Stimulated activated naive CD4-positive, alpha-beta T cell (primary cell): ENCODE measurements around the gene GPBP1L1.
"Not testable (repeated sequence)": the region's sequence is repeated elsewhere in the genome, so short reads cannot be mapped to it uniquely, and the experiment has no call there.

ENCODE experiments used
- DNase-seq, 6 experiments: peaks; one replicate each; lab custom pipeline; 2025; lab: John Stamatoyannopoulos, UW

Gene GPBP1L1

DNA sequence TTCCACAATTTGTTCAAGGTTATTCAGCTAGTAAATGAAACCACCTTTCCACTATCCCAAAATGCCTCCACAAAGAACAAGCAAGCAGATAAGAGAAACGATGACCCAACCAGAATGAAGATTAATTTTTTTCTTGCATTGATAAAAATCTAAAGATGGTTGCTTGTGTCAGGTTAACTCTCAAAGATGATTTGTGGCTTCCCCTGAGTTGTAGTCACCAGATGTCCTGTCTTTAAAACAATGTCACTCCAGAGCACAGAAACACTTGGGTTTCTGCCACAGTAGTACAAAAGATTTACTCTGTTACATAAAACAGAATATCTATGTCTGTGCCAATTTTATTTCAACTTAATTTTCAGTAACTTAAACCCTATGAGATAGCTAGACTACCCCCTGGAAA lies 51.1 kb downstream of the GPBP1L1 start:
- DNase-seq: no peak

DNA sequence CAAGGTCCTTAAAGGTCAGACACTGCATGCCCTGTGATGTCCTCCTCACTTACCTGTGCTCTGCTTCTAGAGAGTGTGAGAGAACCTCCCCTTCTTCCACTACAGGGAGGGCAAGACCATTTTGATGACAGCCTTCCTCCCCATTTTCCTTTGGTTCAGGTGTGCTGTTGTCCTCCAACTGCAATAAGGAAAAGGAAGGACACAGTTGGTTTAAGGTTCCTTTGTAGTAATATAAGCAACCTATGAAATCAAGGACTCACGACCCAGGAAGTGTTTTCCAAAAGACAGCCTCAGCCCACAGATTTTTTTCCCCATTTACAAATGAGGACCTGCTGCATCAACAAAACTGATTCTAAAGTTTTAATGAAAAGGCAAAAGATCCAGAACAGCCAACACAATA lies 55.9 kb downstream of the GPBP1L1 start:
- DNase-seq: no peak

DNA sequence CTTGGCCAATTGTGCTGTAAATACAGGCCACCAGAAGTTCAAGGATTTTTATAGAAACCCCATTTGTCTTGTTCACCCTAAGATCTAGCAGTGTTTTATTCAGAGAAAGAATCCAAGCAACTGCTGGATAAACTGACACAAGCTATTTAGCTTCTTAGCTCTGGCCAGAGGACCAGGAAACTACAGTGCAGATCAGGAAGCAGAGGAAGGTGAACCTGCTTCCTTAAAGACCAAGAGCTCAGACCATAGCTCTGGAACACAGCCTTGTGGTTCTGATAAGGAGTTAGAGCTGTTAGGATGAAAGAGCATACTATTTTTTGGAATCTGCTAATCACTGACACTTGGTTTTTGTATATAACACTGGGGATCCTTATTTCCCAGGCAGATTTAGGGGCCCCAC lies 57.3 kb downstream of the GPBP1L1 start:
- no peak for DNase-seq

DNA sequence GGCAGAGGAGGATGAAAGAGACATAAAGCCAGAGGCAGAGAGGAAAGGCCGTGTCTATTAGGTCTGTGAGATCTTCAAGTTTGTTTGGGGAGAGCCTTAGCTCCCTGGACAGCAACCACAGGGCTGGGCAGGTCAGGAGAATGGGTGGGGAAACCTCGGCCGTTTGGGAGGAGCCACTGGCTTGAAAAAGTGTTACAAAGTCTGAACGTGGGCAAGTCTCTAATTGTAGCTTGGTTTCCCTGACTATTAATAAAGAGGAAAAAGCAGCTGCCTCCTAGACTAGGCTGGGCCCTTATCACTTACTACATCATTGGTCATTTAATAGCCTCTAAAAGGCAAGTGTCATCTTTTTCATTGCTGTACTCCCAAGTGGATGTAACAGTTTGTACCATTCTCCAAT lies 62.4 kb downstream of the GPBP1L1 start, which contains the start of gene CCDC17:
TSS of gene CCDC17 (minus strand) at position 83 of the 400 bp plus-strand sequence. CDS start 145 bp downstream, outside the sequence.
- DNase-seq: no peak

DNA sequence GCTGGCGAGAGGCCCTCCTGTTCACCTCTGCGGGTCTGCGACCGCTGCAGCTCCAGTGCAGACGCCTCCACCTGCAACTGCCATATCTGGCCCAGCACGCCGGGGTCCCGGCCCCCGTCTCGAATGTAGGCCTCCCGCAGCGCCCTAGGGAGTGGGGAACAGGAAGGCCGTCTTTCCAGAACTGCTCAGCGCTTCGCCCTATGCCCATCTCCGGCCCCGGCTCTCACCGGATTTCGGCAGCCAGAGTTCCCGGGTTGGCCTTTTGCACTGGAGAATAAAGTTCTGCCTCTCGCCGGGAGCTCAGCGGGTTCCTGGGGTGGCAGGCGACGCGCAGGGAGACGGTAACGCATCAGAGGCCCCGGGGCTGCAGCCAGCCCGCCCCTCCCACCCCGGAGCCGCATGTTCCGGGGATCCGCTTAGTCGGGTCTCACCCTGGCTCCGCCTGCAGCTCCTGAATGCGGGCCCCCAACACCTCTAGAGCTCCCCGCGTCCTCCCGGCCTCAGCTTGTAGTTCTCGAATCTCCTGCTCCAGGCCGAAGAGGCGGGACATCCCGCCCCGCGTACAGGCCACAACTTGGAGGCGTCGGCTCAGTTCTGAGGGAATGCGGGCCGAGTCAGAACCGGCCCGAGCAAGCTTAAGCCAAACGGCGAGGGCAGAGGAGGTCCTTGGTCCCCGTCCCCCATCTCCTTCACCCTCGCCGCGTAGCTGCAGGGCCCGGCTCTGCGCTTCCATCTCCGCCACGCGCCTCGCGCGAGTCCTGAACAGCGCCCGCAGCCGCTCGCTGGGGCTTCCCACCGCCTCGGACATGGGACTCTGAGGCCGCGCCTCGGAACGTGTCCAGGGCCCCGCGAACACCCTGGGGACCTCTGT lies 63.6 kb downstream of the GPBP1L1 start:
- no peak for DNase-seq

DNA sequence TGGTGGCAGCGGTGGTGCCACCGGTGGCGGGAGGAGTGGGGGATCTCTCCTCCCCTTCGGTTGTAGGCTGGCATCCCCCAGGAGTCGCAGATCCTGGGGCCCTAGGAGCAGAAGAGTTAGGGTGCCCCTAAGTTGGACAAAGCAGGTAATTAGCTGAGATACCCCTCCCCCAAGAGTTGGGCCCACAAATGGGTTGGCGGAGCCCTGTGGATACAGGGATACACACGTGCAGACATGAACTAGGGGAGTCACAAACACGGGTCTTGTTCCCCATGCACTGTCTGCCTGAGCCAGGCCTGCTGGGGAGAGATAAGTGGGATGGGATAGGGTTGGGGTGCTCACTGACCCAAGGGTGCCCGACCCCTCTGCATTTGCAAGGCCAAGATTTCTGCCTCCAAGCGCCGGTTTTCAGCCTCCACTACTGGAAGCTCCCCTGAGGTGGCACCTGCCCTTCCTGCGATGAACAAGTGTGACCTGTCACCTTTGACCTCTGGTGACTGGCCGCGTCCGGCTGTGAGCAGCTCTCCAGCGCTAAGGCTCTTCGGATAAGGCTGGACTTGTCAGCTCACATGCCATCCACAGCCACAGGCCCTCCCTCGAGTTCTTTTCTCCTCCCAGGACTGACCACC lies 64.3 kb downstream of the GPBP1L1 start:
- no peak for DNase-seq

DNA sequence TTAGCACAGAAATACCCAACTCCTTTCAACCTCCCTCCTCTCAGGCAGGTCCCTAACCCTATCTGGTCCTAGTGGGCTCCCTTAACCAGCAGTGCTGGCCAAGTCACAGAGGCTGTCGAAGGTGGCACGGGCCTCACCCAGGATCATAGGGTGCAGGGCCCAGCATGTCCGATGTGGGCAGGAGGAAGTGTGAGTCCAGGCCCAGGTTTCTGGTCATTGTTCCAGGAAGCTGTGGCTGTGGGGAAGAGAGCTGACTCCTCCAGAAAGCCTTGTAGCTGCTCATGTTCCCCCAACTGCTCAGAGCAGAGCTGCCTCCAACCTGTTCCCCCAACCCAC lies 64.9 kb downstream of the GPBP1L1 start:
- DNase-seq: no peak

DNA sequence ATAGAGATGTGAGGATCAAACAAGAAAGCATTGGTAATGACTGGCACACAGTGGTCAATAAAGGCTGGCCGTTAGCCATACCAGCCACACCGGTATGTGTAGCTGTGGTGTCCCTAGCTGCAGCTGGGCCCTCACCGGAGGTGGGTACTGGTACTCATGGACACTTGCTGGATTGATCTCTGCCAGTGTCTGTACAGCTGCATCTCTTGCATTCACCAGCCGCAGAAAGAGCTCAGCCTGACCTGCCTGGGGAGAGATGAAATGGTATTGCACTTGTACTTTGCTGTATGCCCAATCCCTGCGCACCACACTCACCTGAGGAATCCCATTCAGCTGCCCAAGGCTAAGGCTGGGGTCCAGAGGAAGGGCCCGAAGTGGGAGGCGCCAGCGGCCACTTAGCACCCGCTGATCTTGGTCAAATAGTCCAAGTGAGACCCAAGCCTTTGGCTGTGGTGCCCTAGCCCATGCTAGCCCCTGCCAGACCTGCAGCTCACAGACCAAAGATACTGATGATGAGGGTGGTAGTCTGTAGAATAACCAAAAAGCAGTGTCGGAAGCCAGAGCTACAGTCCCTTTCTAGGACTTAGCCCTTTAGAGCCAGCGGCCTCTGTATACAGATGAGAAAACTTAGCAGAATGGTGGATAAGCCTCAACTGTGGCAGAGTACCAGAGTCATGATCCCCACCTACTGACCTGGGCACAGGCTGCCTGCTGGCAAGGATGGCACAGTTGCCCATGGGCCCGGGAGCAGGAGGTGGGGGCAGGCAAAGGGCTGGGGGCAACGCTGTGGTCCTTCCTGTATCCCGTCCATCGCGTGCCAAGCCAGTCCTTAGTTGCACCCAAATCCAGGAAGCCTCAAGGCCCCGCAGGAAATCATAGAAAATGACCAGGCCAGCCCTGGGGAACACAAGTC lies 65.5 kb downstream of the GPBP1L1 start:
- no peak for DNase-seq

DNA sequence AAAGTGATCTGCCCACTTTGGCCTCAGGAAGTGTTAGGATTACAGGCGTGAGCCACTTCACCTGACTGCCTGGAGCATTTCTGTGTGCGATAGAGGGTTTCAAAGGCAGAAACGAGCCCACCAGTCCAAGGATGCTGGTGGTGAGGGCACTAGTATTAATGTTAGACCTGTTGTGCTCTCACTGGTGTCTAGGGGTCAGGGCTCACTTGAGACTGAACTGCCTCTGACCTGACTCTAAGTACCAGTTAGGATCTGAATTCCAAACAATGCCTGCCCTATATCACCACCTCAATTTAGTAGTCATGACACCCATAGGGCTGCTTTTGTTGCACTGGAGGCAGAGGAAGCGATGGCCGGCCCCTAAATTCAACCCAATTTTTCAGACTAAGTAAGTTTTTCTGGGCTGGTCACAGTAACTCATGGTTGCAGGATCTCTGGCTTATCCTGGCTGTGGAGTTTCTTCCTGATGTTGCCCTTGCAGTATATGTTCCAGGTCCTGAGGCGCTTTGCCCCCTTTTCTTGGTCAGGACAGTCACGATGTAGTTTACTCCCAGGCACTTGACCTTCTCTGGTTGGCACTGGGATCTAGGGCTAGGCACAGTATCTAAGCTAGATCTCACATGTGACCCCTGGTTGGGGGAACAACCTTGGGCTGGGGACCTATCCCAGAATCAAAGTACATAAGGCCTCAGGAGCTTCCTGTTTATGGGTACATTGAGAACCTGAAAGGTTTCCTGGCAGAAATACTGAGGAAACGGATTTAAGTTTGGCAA lies 67.0 kb downstream of the GPBP1L1 start:
- DNase-seq: no peak

DNA sequence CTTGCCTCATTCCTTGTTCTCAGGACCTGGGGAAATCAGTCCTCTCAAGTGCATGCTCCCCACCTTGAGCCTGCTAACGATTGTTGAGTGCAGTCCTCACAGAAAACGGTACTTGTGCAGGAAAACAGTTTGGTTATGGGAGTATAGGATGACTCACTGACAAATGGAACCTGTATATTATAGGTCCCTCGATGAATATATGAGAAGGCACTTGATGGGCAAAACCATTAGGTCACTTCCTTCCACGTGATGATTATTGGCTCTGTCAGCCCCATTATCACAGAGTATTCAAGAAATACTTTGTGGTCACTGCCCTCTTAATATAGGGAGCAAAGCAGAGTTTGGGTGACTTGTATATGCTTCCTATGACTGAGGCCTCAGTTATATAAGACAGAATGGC lies 68.7 kb downstream of the GPBP1L1 start:
- no peak for DNase-seq

DNA sequence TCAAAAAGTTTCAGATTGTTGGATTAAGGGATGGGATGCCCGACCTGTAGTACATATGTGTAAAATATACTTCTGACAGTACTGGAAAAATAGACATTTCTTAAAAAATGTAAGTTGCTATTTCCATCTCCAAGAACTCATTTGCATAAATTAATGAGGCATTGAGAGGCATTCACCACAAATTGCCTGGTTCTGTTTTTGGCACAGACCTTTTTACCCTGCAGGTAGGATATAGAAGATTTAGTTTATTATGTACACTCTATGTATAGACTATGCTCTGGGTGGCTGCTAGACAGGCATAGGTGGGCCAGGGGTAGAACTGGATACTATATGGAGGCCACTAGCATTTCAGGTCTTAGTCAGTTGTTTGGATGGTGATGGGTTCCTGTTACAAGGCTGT lies 70.4 kb downstream of the GPBP1L1 start:
- DNase-seq: no peak

DNA sequence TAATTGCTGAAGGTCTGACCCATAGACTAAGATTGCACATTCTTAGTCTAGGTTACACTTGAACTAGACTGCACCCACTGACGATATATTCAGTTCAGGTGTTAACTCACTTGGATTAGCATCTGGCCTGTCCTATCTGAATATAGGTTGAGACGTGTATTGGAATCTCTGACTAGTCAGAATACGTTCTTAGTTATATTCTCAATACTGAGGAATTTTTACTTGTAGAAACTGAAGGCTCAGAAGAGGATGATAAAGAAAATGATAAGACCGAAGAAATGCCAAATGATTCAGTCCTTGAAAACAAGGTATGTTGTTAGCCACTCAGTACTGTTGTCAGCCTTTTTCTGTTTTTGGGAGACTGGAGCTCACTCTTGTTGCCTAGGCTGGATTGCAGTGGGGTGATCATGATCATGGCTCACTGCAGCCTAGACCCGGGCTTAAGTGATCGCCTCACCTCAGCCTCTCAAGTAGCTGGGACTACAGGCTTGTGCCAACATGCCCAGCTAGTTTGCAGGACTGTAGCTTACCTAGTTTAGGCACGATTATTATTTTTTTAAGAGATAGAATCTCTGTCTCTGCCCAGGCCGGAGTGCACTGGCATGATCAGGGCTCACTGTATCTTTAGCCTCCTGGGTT lies 73.3 kb downstream of the GPBP1L1 start:
- no peak for DNase-seq

DNA sequence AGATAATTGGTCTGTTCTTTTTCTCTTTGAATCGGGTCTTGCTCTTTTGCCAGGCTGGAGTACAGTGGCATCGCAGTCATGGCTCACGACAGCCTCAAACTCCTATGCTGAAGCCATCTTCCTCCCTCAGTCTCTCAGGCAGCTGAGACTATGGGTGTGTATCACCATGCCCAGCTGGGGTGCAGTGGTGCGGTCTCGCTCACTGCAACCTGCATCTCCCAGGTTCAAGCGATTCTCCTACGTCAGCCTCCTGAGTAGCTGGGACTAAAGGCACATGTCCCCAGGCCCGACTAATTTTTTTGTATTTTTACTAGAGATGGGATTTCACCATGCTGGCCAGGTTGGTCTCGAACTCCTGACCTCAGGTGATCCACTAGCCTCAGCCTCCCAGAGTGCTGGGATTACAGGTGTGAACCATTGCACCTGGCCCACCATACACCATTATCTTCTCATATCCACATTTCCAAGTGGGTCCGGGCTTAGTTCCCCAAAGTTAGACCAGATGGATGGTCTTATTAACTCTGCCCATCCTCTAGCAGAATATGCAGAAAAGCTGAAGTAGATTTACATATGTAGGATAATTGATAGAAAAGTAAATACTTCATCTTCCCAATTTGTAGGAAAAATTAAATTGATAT lies 75.6 kb downstream of the GPBP1L1 start:
- DNase-seq: no peak

DNA sequence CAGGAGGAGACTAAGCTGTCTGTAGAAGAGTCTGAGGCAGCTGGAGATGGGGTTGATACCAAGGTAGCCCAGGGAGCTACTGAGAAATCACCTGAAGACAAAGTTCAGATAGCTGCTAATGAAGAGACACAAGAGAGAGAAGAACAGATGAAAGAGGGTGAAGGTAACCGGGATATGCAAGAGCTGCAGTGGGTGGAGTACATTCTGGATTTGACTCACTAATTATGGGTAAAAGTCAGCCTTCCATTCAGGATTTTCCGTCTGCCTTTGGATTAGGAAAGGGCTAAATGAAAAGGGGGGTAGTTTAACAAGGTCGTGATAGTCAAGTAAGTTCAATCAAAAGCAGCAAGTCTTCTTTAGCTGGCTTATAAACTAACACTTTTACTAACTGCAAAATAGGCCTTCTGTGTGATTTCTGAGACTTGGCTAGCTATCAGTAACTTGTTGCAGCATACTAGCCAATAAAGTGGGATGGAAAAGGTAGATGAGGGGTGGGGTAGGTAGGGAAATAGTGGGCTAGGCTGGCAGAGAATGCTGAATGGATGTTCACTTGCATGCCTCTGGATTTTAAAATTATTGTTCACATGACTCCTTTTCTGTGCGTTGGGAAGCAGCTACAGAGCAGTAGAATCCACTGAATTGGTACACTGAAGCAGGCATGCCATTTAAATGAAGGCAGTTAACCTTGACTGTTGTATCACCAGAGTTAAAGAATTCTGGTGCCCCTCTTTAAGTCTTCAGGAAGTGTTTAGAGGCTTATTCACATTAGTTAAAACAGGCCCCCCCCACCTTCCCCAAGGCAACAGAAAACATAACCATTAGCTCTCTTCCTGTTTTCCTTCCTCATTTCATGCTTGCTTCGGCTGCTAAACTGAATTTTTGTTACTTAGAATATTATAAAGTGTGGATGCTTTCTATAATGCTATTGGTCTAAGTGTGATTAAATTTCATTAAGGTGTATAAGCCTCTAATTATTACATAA lies 77.9 kb downstream of the GPBP1L1 start:
- DNase-seq: no peak

DNA sequence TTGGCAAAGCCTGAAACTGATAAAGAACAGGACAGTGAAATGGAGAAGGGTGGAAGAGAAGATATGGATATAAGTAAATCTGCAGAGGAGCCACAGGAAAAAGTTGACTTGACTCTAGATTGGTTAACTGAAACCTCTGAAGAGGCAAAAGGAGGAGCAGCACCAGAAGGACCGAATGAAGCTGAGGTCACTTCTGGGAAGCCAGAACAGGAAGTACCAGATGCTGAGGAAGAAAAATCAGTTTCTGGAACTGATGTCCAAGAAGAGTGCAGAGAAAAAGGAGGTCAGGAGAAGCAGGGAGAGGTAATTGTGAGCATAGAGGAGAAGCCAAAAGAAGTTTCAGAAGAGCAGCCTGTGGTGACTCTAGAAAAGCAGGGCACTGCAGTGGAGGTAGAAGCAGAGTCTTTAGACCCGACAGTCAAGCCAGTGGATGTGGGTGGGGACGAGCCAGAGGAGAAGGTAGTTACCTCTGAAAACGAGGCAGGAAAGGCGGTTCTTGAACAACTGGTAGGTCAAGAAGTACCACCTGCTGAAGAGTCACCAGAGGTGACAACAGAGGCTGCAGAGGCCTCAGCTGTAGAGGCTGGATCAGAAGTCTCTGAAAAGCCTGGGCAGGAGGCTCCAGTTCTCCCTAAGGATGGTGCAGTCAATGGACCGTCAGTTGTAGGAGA lies 78.8 kb downstream of the GPBP1L1 start:
- DNase-seq: no peak

DNA sequence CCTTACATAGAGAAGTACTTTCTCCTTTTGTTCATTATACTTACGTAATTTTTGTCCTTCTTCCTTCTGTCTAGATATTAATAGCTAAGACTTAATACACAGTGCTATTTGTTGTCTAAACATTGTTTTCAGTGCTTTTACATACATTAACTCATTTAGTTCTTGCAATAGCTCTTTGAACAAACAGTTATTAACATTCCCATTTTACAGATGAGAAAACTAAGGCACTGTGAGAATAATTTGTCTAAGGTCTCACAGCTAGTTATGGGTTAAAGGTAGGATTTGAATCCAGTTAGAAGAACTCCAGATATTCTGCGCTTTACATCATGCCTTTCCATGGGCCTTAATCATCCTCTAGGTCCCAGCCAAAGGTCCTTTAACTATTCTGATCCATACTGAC lies 82.1 kb downstream of the GPBP1L1 start:
- DNase-seq: no peak

DNA sequence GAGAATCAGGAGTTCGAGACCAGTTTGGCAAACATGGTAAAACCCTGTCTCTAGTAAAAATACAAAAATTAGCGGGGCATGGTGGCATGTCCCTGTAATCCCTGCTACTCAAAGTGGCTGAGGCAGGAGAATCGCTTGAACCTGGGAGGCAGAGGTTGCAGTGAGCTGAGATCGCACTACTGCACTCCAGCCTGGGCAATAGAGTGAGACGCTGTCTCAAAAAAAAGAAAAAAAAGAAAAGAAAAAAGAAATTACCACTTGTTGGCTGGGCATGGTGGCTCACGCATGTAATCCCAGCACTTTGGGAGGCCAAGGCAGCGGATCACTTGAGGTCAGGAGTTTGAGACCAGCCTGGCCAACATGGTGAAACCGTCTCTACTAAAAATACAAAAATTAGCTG lies 89.6 kb downstream of the GPBP1L1 start:
- DNase-seq: not testable (repeated sequence)

DNA sequence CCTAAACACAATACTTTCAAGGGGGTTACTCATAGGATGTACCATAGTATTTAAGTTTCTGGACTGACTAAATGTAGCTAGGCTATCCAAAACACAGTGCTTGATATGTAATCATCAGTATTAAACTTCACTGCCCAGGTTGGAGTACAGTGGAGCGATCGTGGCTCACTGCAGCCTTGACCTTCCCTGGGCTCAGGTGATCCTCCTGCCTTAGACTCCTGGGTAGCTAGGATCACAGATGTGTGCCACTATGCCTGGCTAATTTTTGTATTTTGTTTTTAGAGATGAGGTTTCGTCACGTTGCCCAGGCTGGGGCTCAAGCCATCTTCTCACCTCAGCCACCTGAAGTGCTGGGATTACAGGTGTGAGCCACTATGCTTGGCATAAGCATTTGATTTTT lies 91.9 kb downstream of the GPBP1L1 start:
- DNase-seq: no peak

DNA sequence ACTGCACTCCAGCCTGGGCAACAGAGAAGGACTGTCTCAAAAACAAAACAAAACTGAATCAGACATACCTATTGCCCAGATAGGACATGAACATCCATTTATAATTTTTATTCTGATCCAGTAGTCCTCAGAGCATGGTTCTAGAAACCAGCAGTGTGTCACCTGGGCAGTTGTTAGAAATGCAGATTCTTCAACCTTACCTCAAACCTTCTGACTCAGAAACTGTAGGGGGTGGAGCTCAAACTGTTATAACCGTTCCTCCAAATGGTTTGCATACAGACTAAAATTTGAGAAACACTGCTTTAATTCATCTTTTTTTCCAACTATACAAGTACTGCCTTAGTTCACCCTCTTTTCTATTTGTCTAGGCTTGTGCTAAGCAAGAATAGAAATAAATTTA lies 96.5 kb downstream of the GPBP1L1 start:
- DNase-seq: no peak
